HUES6 (cell line): ENCODE measurements around the gene CLSTN2.

Experiments
- H3K27ac ChIP-seq: 2 replicates; pipeline ENCODE4 v1.7.0; 2013; ENCODE audit warnings: low read depth, mild to moderate bottlenecking, low read length, inconsistent platforms
- H3K27me3 ChIP-seq: 2 replicates; pipeline ENCODE4 v1.6.1; 2013; ENCODE audit warnings: low read length; ENCODE audit not compliant: control insufficient read depth, insufficient read depth
- H3K36me3 ChIP-seq: 2 replicates; pipeline ENCODE4 v1.6.1; 2013; ENCODE audit warnings: low read length; ENCODE audit not compliant: control insufficient read depth, insufficient read depth
- H3K4me1 ChIP-seq: 2 replicates; pipeline ENCODE4 v1.6.1; 2013; ENCODE audit warnings: low read length; ENCODE audit not compliant: control insufficient read depth, insufficient read depth
- H3K4me3 ChIP-seq: 2 replicates; pipeline ENCODE4 v1.5.1; 2013; ENCODE audit warnings: low read depth, low read length
- H3K9ac ChIP-seq: one replicate; pipeline ENCODE4 v1.6.1; 2013; ENCODE audit warnings: mild to moderate bottlenecking, low read length
- H3K9me3 ChIP-seq: 2 replicates; pipeline ENCODE4 v1.6.1; 2013; ENCODE audit warnings: low read depth, low read length; ENCODE audit not compliant: control insufficient read depth, insufficient read depth

The CLSTN2 gene

GRCh38 chr3:140530603-140531002 is 595.6 kb downstream of the CLSTN2 start:
- H3K27ac ChIP-seq = no peak overlapping the region
- no peaks in the 10 kb centered on the region for H3K27me3 ChIP-seq
- no peaks in the 10 kb centered on the region for H3K36me3 ChIP-seq
- no peaks in the 10 kb centered on the region for H3K4me1 ChIP-seq
- no peak overlapping the region for H3K4me3 ChIP-seq
- H3K9ac ChIP-seq = no peak overlapping the region
- H3K9me3 ChIP-seq = peaks cover 4% of the 10 kb centered on the region; the same call in 1 of the 2 replicates

GRCh38 chr3:140532793-140533330 is 597.9 kb downstream of the CLSTN2 start:
- no peaks in the 10 kb centered on the region for H3K4me1 ChIP-seq
- no peaks in the 10 kb centered on the region for H3K27me3 ChIP-seq
- no peak overlapping the region for H3K4me3 ChIP-seq
- no peaks in the 10 kb centered on the region for H3K36me3 ChIP-seq
- peaks cover 4% of the 10 kb centered on the region; the same call in 1 of the 2 replicates for H3K9me3 ChIP-seq
- H3K9ac ChIP-seq = no peak overlapping the region
- no peak overlapping the region for H3K27ac ChIP-seq

GRCh38 chr3:140536926-140537726 is 602.1 kb downstream of the CLSTN2 start:
- no peak overlapping the region for H3K27ac ChIP-seq
- peaks cover 4% of the 10 kb centered on the region; the same call in 1 of the 2 replicates for H3K9me3 ChIP-seq
- H3K4me1 ChIP-seq = no peaks in the 10 kb centered on the region
- no peaks in the 10 kb centered on the region for H3K36me3 ChIP-seq
- H3K4me3 ChIP-seq = no peak overlapping the region
- H3K27me3 ChIP-seq = no peaks in the 10 kb centered on the region
- H3K9ac ChIP-seq = no peak overlapping the region

GRCh38 chr3:140537727-140538082 is 602.7 kb downstream of the CLSTN2 start:
- no peaks in the 10 kb centered on the region for H3K27me3 ChIP-seq
- H3K9me3 ChIP-seq = peaks cover 4% of the 10 kb centered on the region; the same call in 1 of the 2 replicates
- no peak overlapping the region for H3K4me3 ChIP-seq
- H3K4me1 ChIP-seq = no peaks in the 10 kb centered on the region
- no peaks in the 10 kb centered on the region for H3K36me3 ChIP-seq
- no peak overlapping the region for H3K27ac ChIP-seq
- no peak overlapping the region for H3K9ac ChIP-seq

- no peaks in the 10 kb centered on the region for H3K9me3 ChIP-seq
- no peak overlapping the region for H3K9ac ChIP-seq
- no peaks in the 10 kb centered on the region for H3K36me3 ChIP-seq
- H3K27ac ChIP-seq = no peak overlapping the region
- H3K27me3 ChIP-seq = no peaks in the 10 kb centered on the region
- H3K4me3 ChIP-seq = no peak overlapping the region
- H3K4me1 ChIP-seq = no peaks in the 10 kb centered on the region
Observed at GRCh38 chr3:140540262-140540661, 605.3 kb downstream of the CLSTN2 start.

GRCh38 chr3:140541975-140542653 is 607.1 kb downstream of the CLSTN2 start:
- Histone ChIP-seq H3K9ac (no peak overlapping the region), H3K4me3 (no peak overlapping the region), H3K4me1 (no peaks in the 10 kb centered on the region), H3K27me3 (no peaks in the 10 kb centered on the region), H3K27ac (no peak overlapping the region), H3K36me3 (no peaks in the 10 kb centered on the region), H3K9me3 (no peaks in the 10 kb centered on the region)

DNA sequence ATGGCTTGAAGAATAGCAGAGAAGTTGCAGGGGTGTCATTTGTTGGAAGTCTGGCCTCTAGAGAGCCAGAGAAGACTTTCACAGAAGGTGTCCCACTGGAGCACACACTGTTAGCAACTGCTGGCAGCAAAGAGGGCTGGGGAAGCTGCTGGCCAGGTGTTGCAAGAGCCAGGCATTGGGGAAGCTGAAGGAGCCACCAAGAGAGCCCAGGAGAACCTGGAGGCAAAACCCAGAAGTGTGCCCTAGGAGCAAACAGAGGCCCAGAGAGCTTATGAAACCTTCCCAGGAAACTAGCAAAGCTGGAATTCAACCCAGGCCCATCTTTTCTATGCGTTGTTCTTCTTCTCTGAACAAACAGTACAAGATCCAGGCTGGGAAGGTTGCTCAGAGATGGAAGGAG is 610.2 kb downstream of the CLSTN2 start:
- Histone ChIP-seq H3K36me3 (no peaks in the 10 kb centered on the region), H3K4me3 (no peak overlapping the region), H3K27ac (no peak overlapping the region), H3K9me3 (no peaks in the 10 kb centered on the region), H3K27me3 (no peaks in the 10 kb centered on the region), H3K9ac (no peak overlapping the region), H3K4me1 (no peaks in the 10 kb centered on the region)

- Histone ChIP-seq H3K27ac (no peak overlapping the region), H3K9me3 (no peaks in the 10 kb centered on the region), H3K27me3 (no peaks in the 10 kb centered on the region), H3K9ac (no peak overlapping the region), H3K36me3 (no peaks in the 10 kb centered on the region), H3K4me3 (no peak overlapping the region), H3K4me1 (no peaks in the 10 kb centered on the region)
Observed at GRCh38 chr3:140545756-140546155, 610.8 kb downstream of the CLSTN2 start.

DNA sequence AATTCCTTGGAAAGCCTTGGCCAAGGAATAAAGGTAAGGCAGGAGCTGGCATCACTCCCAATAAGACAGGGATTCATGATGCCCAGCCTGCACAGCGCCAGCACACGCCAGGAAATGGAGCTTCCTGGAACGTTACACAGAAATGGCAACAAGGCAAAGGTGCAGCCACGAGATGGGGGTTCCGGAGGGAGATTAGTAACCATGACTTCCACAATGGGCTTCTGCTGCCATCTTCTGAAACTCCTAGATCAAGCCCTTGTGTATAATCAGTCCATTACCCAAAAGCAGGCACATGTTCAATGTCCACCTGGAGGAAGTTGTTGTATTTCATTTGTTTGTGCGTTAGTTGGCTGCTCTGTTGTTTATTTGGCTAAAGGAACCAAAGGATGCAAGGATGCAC is 611.7 kb downstream of the CLSTN2 start:
- H3K4me1 ChIP-seq = no peaks in the 10 kb centered on the region
- no peak overlapping the region for H3K9ac ChIP-seq
- H3K27ac ChIP-seq = no peak overlapping the region
- H3K4me3 ChIP-seq = no peak overlapping the region
- H3K36me3 ChIP-seq = no peaks in the 10 kb centered on the region
- no peaks in the 10 kb centered on the region for H3K27me3 ChIP-seq
- no peaks in the 10 kb centered on the region for H3K9me3 ChIP-seq

DNA sequence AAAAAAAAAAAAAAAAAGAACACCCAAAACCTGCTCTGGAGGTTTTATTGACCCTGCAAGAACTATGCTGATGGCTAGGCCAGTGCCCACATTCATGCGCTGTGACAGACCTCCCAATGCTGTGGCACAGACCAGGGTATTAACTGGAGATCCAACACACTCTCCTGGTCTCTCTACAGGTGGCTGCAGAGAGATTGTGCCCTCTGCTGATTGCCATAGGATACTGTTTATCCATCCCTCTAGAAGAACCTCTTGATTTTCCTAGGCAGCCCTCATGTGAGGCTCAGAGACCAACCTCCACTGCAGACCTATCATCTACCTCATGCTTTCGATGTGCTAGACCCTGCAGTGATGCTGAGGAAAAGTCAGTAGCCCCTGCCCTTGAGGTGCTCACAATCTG is 617.4 kb downstream of the CLSTN2 start:
- Histone ChIP-seq H3K9me3 (no peaks in the 10 kb centered on the region), H3K4me3 (no peak overlapping the region), H3K4me1 (no peaks in the 10 kb centered on the region), H3K9ac (no peak overlapping the region), H3K36me3 (no peaks in the 10 kb centered on the region), H3K27ac (no peak overlapping the region), H3K27me3 (no peaks in the 10 kb centered on the region)

GRCh38 chr3:140552898-140553297 is 617.9 kb downstream of the CLSTN2 start:
- Histone ChIP-seq H3K4me3 (no peak overlapping the region), H3K36me3 (no peaks in the 10 kb centered on the region), H3K27me3 (no peaks in the 10 kb centered on the region), H3K9me3 (no peaks in the 10 kb centered on the region), H3K4me1 (no peaks in the 10 kb centered on the region), H3K27ac (no peak overlapping the region), H3K9ac (no peak overlapping the region)
